Activated T-helper 2 cell treated with anti-CD3 and anti-CD28 coated beads, Interferon-gamma antibody, Interleukin-2, Interleukin-4, amounts not matched to agents 10 μg/mL and 5 μg/mL and 100 μg/mL, durations not matched to agents 14 hours and 24 hours and 36 hours (primary cell): ENCODE results near the gene SLC38A6. TPM values are rescaled to one million over a fixed set of nuclear protein-coding genes. Genes with fewer than 3 reads are reported as not detected.

Experiments used
- DNase-seq: peaks from one replicate; pipeline ENCODE4 v3.0.0; 2021; ENCODE audit warnings: low spot score
- H3K27ac Mint-ChIP-seq: one replicate; pipeline ENCODE4 v1.8.0; 2021; ENCODE audit warnings: mixed read lengths
- H3K27me3 Mint-ChIP-seq: one replicate; pipeline ENCODE4 v1.8.0; 2021; ENCODE audit warnings: low read depth, mixed read lengths
- H3K36me3 Mint-ChIP-seq: one replicate; pipeline ENCODE4 v1.8.0; 2021; ENCODE audit warnings: low read depth, mixed read lengths
- H3K4me1 Mint-ChIP-seq: one replicate; pipeline ENCODE4 v1.8.0; 2021; ENCODE audit warnings: low read depth, mixed read lengths
- H3K4me3 Mint-ChIP-seq: one replicate; pipeline ENCODE4 v1.8.0; 2021; ENCODE audit warnings: low read depth, mild to moderate bottlenecking, moderate library complexity, mixed read lengths
- H3K9me3 Mint-ChIP-seq: one replicate; pipeline ENCODE4 v1.8.0; 2021; ENCODE audit warnings: mixed read lengths
- intact Hi-C: fragments of 100-400 bp; cut with micrococcal nuclease; formaldehyde crosslinking; loops from one replicate; pipeline ENCODE4 v1.15.1; 2023
- total RNA-seq: library from RNA; stranded (reverse); gene quantifications from 2 replicates; pipeline ENCODE4 v1.2.3, GENCODE V29; 2022

SLC38A6 gene
- total RNA-seq, 1 donor from 2014 or later: 5.2 TPM

- DNase-seq: no peak
- intact Hi-C loops: no loop called here
- H3K4me1 Mint-ChIP-seq: peaks cover 3% of the 10 kb centered on the region
- no peaks in the 10 kb centered on the region for H3K9me3 Mint-ChIP-seq
- no peak overlapping the region for H3K4me3 Mint-ChIP-seq
- H3K27ac Mint-ChIP-seq: no peak overlapping the region
- no peaks in the 10 kb centered on the region for H3K27me3 Mint-ChIP-seq
- H3K36me3 Mint-ChIP-seq: peaks cover 6% of the 10 kb centered on the region
Measured at GRCh38 chr14:60986500-60986899, 5.5 kb downstream of the SLC38A6 start.

DNA sequence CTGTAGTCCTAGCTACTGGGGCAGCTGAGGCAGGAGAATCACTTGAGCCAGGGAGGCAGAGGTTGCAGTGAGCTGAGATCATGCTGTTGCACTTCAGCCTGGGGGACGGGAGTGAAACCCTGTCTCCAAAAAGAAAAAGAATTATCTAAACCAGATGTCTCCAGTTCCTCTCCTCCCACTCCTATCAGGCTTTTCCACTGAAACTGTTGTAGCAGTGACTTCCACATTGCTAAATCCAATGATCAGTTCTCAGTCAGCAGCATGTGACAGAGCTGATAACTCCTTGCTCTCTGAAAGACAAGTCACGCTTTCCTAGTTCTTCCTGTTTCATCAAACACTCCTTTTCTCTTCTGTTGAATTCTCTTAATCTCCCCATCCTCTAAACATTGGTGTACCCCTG is 8.6 kb downstream of the SLC38A6 start:
- DNase-seq: no peak
- no peaks in the 10 kb centered on the region for H3K4me1 Mint-ChIP-seq
- no peaks in the 10 kb centered on the region for H3K27me3 Mint-ChIP-seq
- no peaks in the 10 kb centered on the region for H3K9me3 Mint-ChIP-seq
- no peak overlapping the region for H3K4me3 Mint-ChIP-seq
- peaks cover 5% of the 10 kb centered on the region for H3K36me3 Mint-ChIP-seq
- intact Hi-C loops: no loop called here
- H3K27ac Mint-ChIP-seq: no peak overlapping the region

DNA sequence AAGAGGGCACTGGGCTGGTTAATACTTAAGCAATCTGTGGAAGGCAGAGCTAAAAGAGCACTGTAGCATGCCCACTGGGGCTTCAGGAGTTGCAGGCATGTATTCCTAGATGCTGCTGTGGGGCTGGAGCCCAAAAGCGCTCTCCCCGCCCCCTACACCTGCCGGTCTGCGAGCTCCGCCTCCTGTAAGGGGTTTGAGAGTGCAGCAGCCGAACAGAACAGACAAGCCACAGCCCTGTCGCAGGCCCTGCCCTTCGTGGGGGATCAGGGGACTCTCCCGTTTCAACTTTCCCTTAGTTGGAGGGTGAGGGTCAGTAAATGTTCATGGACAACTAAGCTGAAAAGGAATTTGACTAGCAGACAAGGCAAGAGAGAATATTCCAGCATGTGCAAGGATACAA is 17.6 kb downstream of the SLC38A6 start:
- H3K4me1 Mint-ChIP-seq: no peaks in the 10 kb centered on the region
- intact Hi-C loops: no loop called here
- no peaks in the 10 kb centered on the region for H3K9me3 Mint-ChIP-seq
- no peak overlapping the region for H3K27ac Mint-ChIP-seq
- no peak for DNase-seq
- no peak overlapping the region for H3K4me3 Mint-ChIP-seq
- no peaks in the 10 kb centered on the region for H3K27me3 Mint-ChIP-seq
- H3K36me3 Mint-ChIP-seq: no peaks in the 10 kb centered on the region

GRCh38 chr14:60999536-60999935 is 18.5 kb downstream of the SLC38A6 start:
- Mint-ChIP-seq H3K4me3 (no peak overlapping the region), H3K27ac (no peak overlapping the region), H3K27me3 (no peaks in the 10 kb centered on the region), H3K4me1 (no peaks in the 10 kb centered on the region), H3K36me3 (no peaks in the 10 kb centered on the region), H3K9me3 (no peaks in the 10 kb centered on the region)
- DNase-seq: no peak
- intact Hi-C loops: no loop called here

GRCh38 chr14:61003571-61003970 is 22.5 kb downstream of the SLC38A6 start:
- H3K27me3 Mint-ChIP-seq: no peaks in the 10 kb centered on the region
- H3K4me1 Mint-ChIP-seq: no peaks in the 10 kb centered on the region
- no peak overlapping the region for H3K4me3 Mint-ChIP-seq
- no peaks in the 10 kb centered on the region for H3K9me3 Mint-ChIP-seq
- H3K36me3 Mint-ChIP-seq: no peaks in the 10 kb centered on the region
- no peak for DNase-seq
- no peak overlapping the region for H3K27ac Mint-ChIP-seq
- intact Hi-C loops: no loop called here

GRCh38 chr14:61019537-61019936 is 38.5 kb downstream of the SLC38A6 start:
- intact Hi-C loops: no loop called here
- H3K27me3 Mint-ChIP-seq: no peaks in the 10 kb centered on the region
- no peak overlapping the region for H3K4me3 Mint-ChIP-seq
- no peaks in the 10 kb centered on the region for H3K4me1 Mint-ChIP-seq
- H3K9me3 Mint-ChIP-seq: no peaks in the 10 kb centered on the region
- no peak for DNase-seq
- H3K27ac Mint-ChIP-seq: no peak overlapping the region
- no peaks in the 10 kb centered on the region for H3K36me3 Mint-ChIP-seq

- Mint-ChIP-seq H3K27ac (no peak overlapping the region), H3K36me3 (no peaks in the 10 kb centered on the region)
- intact Hi-C loops: loop anchor here (1.0 to 10.0 kb wide), 5 partner anchors 227 to 511 kb away; partner anchors contain the start of gene SIX4
Measured at GRCh38 chr14:61025251-61026223, 44.5 kb downstream of the SLC38A6 start.

DNA sequence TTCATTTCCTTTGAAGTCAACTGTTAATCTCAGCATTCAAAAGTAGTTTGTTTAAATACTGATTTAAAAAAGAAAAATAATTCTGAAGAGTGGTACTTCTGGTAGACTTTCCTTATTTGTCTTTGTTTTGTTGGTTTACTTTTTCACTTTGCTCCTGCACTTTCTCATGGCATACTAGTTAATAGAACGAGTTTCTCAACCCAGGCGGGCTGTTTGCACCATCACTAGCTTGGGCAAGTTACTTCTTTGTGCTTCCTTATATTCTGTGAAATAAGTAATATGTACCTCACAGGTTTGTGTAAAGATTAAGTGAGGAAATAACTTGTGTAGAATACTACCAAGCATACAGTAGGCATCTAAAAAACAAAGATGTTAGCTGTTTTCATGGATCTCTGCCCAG is 45.5 kb downstream of the SLC38A6 start:
- no peak for DNase-seq
- peaks cover 9% of the 10 kb centered on the region for H3K4me1 Mint-ChIP-seq
- H3K27ac Mint-ChIP-seq: no peak overlapping the region
- H3K36me3 Mint-ChIP-seq: peaks cover 1% of the 10 kb centered on the region
- no peak overlapping the region for H3K4me3 Mint-ChIP-seq
- no peaks in the 10 kb centered on the region for H3K9me3 Mint-ChIP-seq
- intact Hi-C loops: loop anchor here (5.0 to 10.0 kb wide), 2 partner anchors 304 to 512 kb away; partner anchors contain the start of gene SIX4
- H3K27me3 Mint-ChIP-seq: no peaks in the 10 kb centered on the region

More at GRCh38 chr14:61025251-61026223, 44.5 kb downstream of the SLC38A6 start:
- Mint-ChIP-seq H3K4me1 (peaks cover 5% of the 10 kb centered on the region), H3K9me3 (no peaks in the 10 kb centered on the region), H3K4me3 (no peak overlapping the region), H3K27me3 (no peaks in the 10 kb centered on the region)
- peak; percentile 31 for DNase-seq

GRCh38 chr14:61031026-61031425 is 50.0 kb downstream of the SLC38A6 start:
- intact Hi-C loops: no loop called here

DNA sequence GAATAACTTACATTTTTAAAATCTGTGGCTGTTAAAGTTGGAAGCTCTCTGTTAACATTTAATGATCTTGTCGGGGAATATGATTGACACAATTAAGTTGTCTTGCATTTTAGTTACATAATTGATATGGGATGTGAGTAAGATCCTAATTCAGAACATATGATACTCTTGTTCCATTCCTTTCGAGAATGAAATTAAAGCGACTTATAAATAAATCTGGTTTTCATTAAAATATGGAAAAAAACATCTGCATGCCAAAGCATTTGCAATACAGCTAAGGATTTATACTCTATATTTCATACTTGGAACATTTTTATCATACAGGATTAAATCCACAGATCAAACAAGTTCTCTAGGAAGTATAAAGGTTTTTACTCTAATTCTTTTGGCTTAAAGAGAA is 52.0 kb downstream of the SLC38A6 start:
- Mint-ChIP-seq H3K27me3 (no peaks in the 10 kb centered on the region), H3K36me3 (peaks cover 2% of the 10 kb centered on the region), H3K4me3 (no peak overlapping the region), H3K4me1 (peaks cover 22% of the 10 kb centered on the region), H3K9me3 (no peaks in the 10 kb centered on the region), H3K27ac (no peak overlapping the region)
- intact Hi-C loops: no loop called here
- no peak for DNase-seq

More at GRCh38 chr14:61031026-61031425, 50.0 kb downstream of the SLC38A6 start:
- H3K9me3 Mint-ChIP-seq: no peaks in the 10 kb centered on the region
- peaks cover 18% of the 10 kb centered on the region for H3K4me1 Mint-ChIP-seq
- peaks cover 2% of the 10 kb centered on the region for H3K36me3 Mint-ChIP-seq
- no peak overlapping the region for H3K27ac Mint-ChIP-seq
- no peaks in the 10 kb centered on the region for H3K27me3 Mint-ChIP-seq
- DNase-seq: no peak
- H3K4me3 Mint-ChIP-seq: no peak overlapping the region

DNA sequence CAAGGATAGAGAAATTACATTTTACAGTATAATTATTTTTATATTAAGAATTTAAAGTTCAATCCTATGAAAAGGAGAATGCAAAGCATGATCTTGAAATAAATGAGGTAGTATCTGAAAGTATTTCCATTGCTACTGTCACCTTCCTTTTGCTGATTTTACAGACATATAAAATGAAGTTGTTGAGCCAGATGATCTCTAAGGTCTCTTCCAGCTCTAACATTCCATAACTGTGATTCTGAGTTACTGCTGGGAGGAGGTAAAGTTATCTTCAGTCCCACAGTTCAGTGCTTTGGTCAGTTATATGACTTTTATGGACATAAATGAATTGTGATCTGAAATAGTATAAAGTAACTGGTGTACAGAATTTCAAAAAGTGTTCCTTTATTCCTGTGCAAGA is 52.8 kb downstream of the SLC38A6 start:
- no peaks in the 10 kb centered on the region for H3K9me3 Mint-ChIP-seq
- DNase-seq: no peak
- H3K27me3 Mint-ChIP-seq: no peaks in the 10 kb centered on the region
- H3K4me3 Mint-ChIP-seq: no peak overlapping the region
- H3K36me3 Mint-ChIP-seq: peaks cover 2% of the 10 kb centered on the region
- peaks cover 23% of the 10 kb centered on the region for H3K4me1 Mint-ChIP-seq
- no peak overlapping the region for H3K27ac Mint-ChIP-seq
- intact Hi-C loops: loop anchor here (2.0 kb wide), 2 partner anchors 69 to 215 kb away; no protein-coding TSS in a partner anchor

DNA sequence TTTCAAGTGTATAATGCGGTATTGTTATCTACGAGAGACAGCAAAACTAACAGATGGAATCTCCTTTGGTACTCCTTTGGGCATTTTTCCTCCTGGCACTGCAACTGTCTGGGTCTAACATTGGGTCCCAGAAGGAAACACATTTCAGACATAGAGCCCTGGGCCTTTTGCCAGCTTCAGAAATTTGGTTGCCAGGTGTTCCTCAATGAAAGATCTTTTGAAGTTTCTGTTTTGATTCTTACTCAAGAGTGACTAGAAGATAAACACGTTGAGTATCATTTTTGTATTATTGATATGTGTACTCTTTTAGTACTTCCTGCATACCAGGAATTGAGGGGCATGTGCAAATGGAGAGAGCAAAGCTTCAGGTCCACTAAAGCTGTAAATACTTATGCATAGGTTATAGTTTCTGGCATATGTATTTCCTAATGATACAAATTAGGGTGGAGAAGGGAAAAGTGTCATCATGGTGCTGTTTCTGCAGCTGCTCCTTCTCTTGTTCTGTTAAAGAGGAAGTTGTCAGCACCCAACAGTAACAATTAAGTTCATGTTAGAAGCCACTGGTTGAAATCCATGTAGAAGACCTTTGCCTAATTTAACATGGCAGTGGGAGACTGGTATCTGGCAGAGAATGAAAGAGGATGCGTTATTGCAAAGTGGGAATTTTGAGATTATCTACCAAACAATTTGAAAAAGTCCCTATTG is 53.5 kb downstream of the SLC38A6 start:
- no peak overlapping the region for H3K4me3 Mint-ChIP-seq
- no peaks in the 10 kb centered on the region for H3K9me3 Mint-ChIP-seq
- peaks cover 2% of the 10 kb centered on the region for H3K36me3 Mint-ChIP-seq
- no peak for DNase-seq
- no peaks in the 10 kb centered on the region for H3K27me3 Mint-ChIP-seq
- peak overlapping the region; percentile 40 for H3K27ac Mint-ChIP-seq
- intact Hi-C loops: loop anchor here (2.0 kb wide), 2 partner anchors 68 to 214 kb away; no protein-coding TSS in a partner anchor
- H3K4me1 Mint-ChIP-seq: peaks cover 23% of the 10 kb centered on the region

GRCh38 chr14:61037215-61037614 is 56.2 kb downstream of the SLC38A6 start:
- intact Hi-C loops: no loop called here
- no peaks in the 10 kb centered on the region for H3K27me3 Mint-ChIP-seq
- peaks cover 20% of the 10 kb centered on the region for H3K4me1 Mint-ChIP-seq
- H3K36me3 Mint-ChIP-seq: peaks cover 4% of the 10 kb centered on the region
- no peaks in the 10 kb centered on the region for H3K9me3 Mint-ChIP-seq
- DNase-seq: no peak
- no peak overlapping the region for H3K27ac Mint-ChIP-seq
- no peak overlapping the region for H3K4me3 Mint-ChIP-seq
